Measurements from ENCODE around the gene GLB1L2.

GRCh38 chr11:134407321-134407828, 75.6 kb downstream of the GLB1L2 start:
- no peak for TF ChIP-seq POLR2A (IDR thresholded peaks at IDR 0.05)
- TF ChIP-seq, protein P1, sequence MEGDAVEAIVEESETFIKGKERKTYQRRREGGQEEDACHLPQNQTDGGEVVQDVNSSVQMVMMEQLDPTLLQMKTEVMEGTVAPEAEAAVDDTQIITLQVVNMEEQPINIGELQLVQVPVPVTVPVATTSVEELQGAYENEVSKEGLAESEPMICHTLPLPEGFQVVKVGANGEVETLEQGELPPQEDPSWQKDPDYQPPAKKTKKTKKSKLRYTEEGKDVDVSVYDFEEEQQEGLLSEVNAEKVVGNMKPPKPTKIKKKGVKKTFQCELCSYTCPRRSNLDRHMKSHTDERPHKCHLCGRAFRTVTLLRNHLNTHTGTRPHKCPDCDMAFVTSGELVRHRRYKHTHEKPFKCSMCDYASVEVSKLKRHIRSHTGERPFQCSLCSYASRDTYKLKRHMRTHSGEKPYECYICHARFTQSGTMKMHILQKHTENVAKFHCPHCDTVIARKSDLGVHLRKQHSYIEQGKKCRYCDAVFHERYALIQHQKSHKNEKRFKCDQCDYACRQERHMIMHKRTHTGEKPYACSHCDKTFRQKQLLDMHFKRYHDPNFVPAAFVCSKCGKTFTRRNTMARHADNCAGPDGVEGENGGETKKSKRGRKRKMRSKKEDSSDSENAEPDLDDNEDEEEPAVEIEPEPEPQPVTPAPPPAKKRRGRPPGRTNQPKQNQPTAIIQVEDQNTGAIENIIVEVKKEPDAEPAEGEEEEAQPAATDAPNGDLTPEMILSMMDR (IDR thresholded peaks at IDR 0.05 in 8 of 11, conservative IDR thresholded peaks at IDR 0.05 in 3 of 11) = no peak
- TF ChIP-seq POLR2AphosphoS5 (IDR thresholded peaks at IDR 0.05) = no peak

All from spleen (tissue), 7 donors.